OCI-LY3 (cell line): ENCODE measurements around the gene UROC1.

Experiments used
- H2AFZ ChIP-seq: fragments of 200-600, 300-600 bp; shearing (Covaris generic); 2 replicates; pipeline ENCODE4 v1.6.0; 2014; ENCODE audit warnings: antibody characterized with exemption, low read depth, low read length
- H3K27ac ChIP-seq: fragments of 200-600, 300-600 bp; sonication (generic); 2 replicates; pipeline ENCODE4 v1.5.1; 2014; ENCODE audit warnings: mild to moderate bottlenecking, low read length, moderate library complexity, mixed read lengths
- H3K27me3 ChIP-seq: fragments of 200-600, 300-600 bp; sonication (generic); 2 replicates; pipeline ENCODE4 v1.6.1; 2014; ENCODE audit warnings: low read depth, low read length, mixed read lengths
- H3K36me3 ChIP-seq: fragments of 200-600, 300-600 bp; sonication (generic); replicated peaks from 2 replicates; pipeline ENCODE3; 2014; ENCODE audit warnings: low read depth, low read length, mixed read lengths
- H3K4me1 ChIP-seq: fragments of 300-600, 200-600 bp; sonication (generic); 2 replicates; pipeline ENCODE4 v1.6.1; 2014; ENCODE audit warnings: low read length, mixed read lengths
- H3K4me2 ChIP-seq: fragments of 200-600, 300-600 bp; sonication (generic); 2 replicates; pipeline ENCODE4 v1.6.1; 2014; ENCODE audit warnings: low read length, mixed read lengths
- H3K4me3 ChIP-seq: fragments of 300-600, 200-600 bp; sonication (generic); 2 replicates; pipeline ENCODE4 v1.5.1; 2014; ENCODE audit warnings: antibody characterized with exemption, mild to moderate bottlenecking, low read length, moderate library complexity
- H3K79me2 ChIP-seq: fragments of 300-600, 200-600 bp; shearing (Covaris generic); 2 replicates; pipeline ENCODE4 v1.6.1; 2014; ENCODE audit warnings: mild to moderate bottlenecking, low read length, mixed read lengths
- H3K9ac ChIP-seq: fragments of 300-600, 200-600 bp; shearing (Covaris generic); 2 replicates; pipeline ENCODE4 v1.6.0; 2014; ENCODE audit warnings: mild to moderate bottlenecking, low read length, moderate library complexity
- H3K9me3 ChIP-seq: fragments of 200-600, 300-600 bp; shearing (Covaris generic); 2 replicates; pipeline ENCODE4 v1.6.1; 2014; ENCODE audit warnings: low read length, mixed read lengths; ENCODE audit not compliant: insufficient read depth
- H4K20me1 ChIP-seq: fragments of 200-600, 300-600 bp; sonication (generic); 2 replicates; pipeline ENCODE4 v1.6.1; 2016; ENCODE audit warnings: low read length, mixed read lengths; ENCODE audit not compliant: insufficient read depth
- CTCF ChIP-seq: fragments of 200-600, 300-600 bp; sonication (generic); IDR thresholded peaks from 2 replicates; pipeline ENCODE4 v1.5.1; 2014; ENCODE audit warnings: antibody characterized with exemption, low read length, low read depth
- EZH2phosphoT487 ChIP-seq: fragments of 200-600 bp; shearing (Covaris generic); IDR thresholded peaks from 2 replicates; pipeline ENCODE4 v1.6.1; 2018; ENCODE audit warnings: antibody characterized with exemption, mixed run types, low read depth

UROC1 gene

DNA sequence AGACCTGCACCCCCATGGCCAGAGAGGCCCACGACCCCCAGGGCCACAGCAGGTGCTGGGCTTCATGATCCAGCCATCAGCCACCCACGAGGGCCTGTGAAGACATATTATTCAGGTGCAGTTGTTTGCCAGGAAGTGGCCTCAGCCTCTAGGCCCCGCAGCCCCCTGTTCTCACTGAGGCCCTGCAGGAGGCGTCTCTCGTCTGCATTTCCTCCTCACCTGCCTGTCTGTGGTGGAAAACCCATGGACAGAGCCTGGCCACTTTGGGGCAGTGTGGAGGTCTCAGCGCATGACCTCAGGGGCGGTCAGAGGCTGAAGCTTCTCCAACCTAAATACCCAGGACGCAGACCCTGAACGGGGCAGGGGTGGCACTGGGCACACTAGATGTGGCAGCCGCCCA lies 18.6 kb downstream of the UROC1 start:
- no peaks in the 10 kb centered on the region for H3K4me1 ChIP-seq
- H3K27me3 ChIP-seq, result no peaks in the 10 kb centered on the region
- H4K20me1 ChIP-seq, result no peaks in the 10 kb centered on the region
- TF ChIP-seq EZH2phosphoT487, result no peak
- no peak for TF ChIP-seq CTCF
- H3K27ac ChIP-seq, result no peak overlapping the region
- H3K9me3 ChIP-seq, result no peaks in the 10 kb centered on the region
- no peak overlapping the region for H3K4me3 ChIP-seq
- no peak overlapping the region for H3K4me2 ChIP-seq
- no peaks in the 10 kb centered on the region for H3K36me3 ChIP-seq
- H3K9ac ChIP-seq, result no peak overlapping the region
- H3K79me2 ChIP-seq, result no peaks in the 10 kb centered on the region
- no peak overlapping the region for H2AFZ ChIP-seq

GRCh38 chr3:126498461-126498860 lies 19.1 kb downstream of the UROC1 start:
- no peak overlapping the region for H2AFZ ChIP-seq
- H3K27me3 ChIP-seq, result peaks cover 2% of the 10 kb centered on the region; the same call in 1 of the 2 replicates
- H3K9ac ChIP-seq, result no peak overlapping the region
- no peak overlapping the region for H3K4me2 ChIP-seq
- H3K79me2 ChIP-seq, result no peaks in the 10 kb centered on the region
- H3K4me1 ChIP-seq, result no peaks in the 10 kb centered on the region
- no peaks in the 10 kb centered on the region for H3K36me3 ChIP-seq
- H4K20me1 ChIP-seq, result no peaks in the 10 kb centered on the region
- no peaks in the 10 kb centered on the region for H3K9me3 ChIP-seq
- H3K4me3 ChIP-seq, result no peak overlapping the region
- TF ChIP-seq EZH2phosphoT487, result no peak
- TF ChIP-seq CTCF, result no peak
- no peak overlapping the region for H3K27ac ChIP-seq

GRCh38 chr3:126497956-126498355 lies 19.6 kb downstream of the UROC1 start:
- Histone ChIP-seq H3K9ac (no peak overlapping the region), H3K4me3 (no peak overlapping the region), H3K9me3 (no peaks in the 10 kb centered on the region), H4K20me1 (no peaks in the 10 kb centered on the region), H3K27ac (no peak overlapping the region), H3K36me3 (no peaks in the 10 kb centered on the region), H2AFZ (no peak overlapping the region), H3K79me2 (no peaks in the 10 kb centered on the region), H3K4me2 (no peak overlapping the region), H3K4me1 (no peaks in the 10 kb centered on the region), H3K27me3 (peaks cover 5% of the 10 kb centered on the region; the same call in 1 of the 2 replicates)
- TF ChIP-seq EZH2phosphoT487 (no peak), CTCF (no peak)

DNA sequence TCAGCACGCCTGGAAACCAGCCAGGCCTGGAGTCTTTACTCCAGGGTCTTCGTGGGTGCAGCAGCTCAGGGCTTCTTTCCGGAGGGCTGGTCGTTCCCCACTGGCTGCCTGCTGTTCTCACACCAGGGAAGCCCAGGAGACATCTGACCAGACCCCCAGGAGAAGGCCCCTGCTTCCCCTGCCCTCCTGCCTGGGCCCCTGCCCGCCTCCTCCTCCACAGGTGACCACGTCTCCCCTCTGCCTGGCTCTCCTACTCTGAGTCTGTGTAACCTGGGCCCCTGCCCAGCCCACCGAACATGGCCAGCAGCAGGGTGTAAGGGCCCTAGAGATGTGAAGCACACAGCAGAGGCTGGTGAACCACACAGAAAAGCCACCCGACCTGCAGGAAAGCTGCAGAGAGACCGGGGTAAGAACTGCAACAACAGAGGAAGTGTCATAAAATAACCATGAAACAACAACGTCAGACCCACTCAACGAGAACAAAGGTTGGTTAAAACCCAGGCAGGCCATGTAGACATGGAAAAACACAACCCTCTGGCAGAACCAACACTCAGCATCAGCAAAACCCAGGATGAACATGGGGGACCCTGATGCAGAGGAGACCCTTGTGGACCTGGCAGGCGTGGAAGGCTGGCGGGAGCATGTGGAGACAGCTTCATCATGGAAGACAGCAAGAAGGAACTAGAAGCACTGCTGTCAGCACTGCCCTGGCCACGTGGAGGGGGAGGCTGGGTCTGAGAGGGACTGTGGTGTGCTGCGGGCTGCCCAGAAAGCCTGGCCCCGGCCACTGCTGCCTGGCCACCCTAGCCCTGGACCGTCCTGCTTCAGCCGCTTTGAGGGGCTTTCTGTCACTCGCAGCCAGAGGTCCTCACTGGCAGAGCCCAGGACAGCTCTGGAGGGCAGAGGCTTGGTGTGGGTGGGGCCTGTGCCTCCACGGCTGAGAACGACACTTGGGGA lies 20.4 kb downstream of the UROC1 start:
- Histone ChIP-seq H4K20me1 (no peaks in the 10 kb centered on the region), H3K79me2 (no peaks in the 10 kb centered on the region), H3K4me2 (no peak overlapping the region), H3K36me3 (no peaks in the 10 kb centered on the region), H2AFZ (no peak overlapping the region), H3K4me3 (no peak overlapping the region), H3K27me3 (peaks cover 5% of the 10 kb centered on the region; the same call in 1 of the 2 replicates), H3K9me3 (no peaks in the 10 kb centered on the region), H3K27ac (no peak overlapping the region), H3K4me1 (no peaks in the 10 kb centered on the region), H3K9ac (no peak overlapping the region)
- TF ChIP-seq EZH2phosphoT487 (no peak), CTCF (no peak)
